HFF-Myc (cell line): ENCODE measurements around the gene SCUBE1.

Experiments
- DNase-seq: peaks from one replicate; pipeline ENCODE4 v3.0.0-alpha.2; 2011; ENCODE audit warnings: low read depth; ENCODE audit errors: extremely low read depth
- H3K4me3 ChIP-seq: replicated peaks from 2 replicates; pipeline ENCODE4 v1.5.1; 2011; ENCODE audit warnings: low read depth, mild to moderate bottlenecking, control low read depth, low read length
- CTCF ChIP-seq: IDR thresholded peaks from 2 replicates; pipeline ENCODE4 v1.5.1; 2012; ENCODE audit warnings: mild to moderate bottlenecking, low read depth, low read length, control low read depth; ENCODE audit errors: missing control alignments

The SCUBE1 gene

GRCh38 chr22:43206509-43207161 lies 136.5 kb downstream of the SCUBE1 start:
- no peak for TF ChIP-seq CTCF
- no peak for DNase-seq
- no peak overlapping the region for H3K4me3 ChIP-seq

- no peak for TF ChIP-seq CTCF
- no peak overlapping the region for H3K4me3 ChIP-seq
- no peak for DNase-seq
Measured at GRCh38 chr22:43205748-43206508, 137.2 kb downstream of the SCUBE1 start.

GRCh38 chr22:43205261-43205691 lies 137.9 kb downstream of the SCUBE1 start:
- no peak for TF ChIP-seq CTCF
- DNase-seq: no peak
- no peak overlapping the region for H3K4me3 ChIP-seq

DNA sequence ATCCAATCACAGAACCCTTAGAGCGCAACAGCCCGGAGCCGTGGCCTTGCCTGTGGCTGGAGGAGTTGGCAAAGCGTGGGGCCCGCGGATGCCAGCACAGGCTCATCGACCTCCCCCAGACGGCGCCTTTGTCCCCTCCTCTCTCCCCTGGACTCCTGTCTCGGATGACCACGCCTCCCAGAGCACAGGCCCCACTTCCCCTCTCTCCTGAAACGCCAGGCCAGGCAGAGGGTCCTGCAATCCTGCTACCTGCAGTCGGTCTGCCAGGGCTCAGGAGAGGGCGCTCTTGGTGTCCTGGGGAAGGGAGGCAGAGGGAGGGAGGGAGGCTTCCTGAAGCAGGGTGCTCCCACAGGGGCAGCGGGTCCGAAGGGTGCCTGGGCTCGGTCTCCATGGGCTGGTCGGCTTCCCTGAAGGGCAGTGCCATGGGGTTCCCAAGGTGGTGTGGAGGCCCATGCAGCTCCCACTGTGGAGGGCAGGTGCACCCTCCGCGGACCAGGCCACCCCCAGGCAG lies 139.6 kb downstream of the SCUBE1 start:
- no peak for DNase-seq
- no peak for TF ChIP-seq CTCF
- H3K4me3 ChIP-seq: no peak overlapping the region

DNA sequence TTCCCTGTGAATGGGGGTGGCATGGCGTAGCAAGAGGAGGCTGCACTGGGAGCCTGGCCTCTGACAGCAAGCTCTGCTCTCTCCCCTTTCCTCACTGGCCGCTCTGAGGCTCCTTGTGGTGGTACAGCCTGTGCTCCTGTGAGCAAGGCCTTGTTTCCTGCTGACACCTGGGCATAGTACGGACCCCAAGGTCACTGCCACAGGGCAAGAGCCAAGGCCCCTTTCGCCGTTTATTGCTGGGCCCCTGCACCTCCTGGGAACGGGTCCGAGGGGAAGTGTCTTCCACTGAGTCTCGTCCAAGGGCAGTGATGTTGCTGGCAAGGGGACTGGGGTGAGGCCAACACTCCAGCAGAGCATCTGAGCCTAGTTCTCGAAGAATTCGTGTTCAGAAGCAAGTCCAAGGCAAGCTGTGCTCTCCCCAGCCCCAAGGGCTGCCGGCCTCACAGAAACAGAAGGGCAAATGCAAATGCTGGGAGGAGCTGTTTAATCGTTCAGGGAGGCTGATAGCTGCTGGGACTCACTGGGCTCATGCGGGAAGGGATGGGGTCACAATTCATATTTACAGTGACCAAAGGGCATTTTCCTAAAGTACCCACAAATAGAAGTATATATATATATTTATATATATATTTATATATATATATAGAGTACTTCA lies 140.3 kb downstream of the SCUBE1 start:
- TF ChIP-seq CTCF: no peak
- H3K4me3 ChIP-seq: no peak overlapping the region
- DNase-seq: no peak

GRCh38 chr22:43202326-43202725 lies 140.8 kb downstream of the SCUBE1 start:
- TF ChIP-seq CTCF: no peak
- no peak for DNase-seq
- no peak overlapping the region for H3K4me3 ChIP-seq
